ENCODE data around the gene KCNN2. TPM values are rescaled to one million over a fixed set of nuclear protein-coding genes. Genes with fewer than 3 reads are reported as not detected.
"Not testable (repeated sequence)": the region's sequence is repeated elsewhere in the genome, so short reads cannot be mapped to it uniquely, and the experiment has no call there.

Gene KCNN2
- total RNA-seq, 1 donor from 2014 or later, result not detected

GRCh38 chr5:114430532-114430931 is 68.7 kb downstream of the KCNN2 start:
- TF ChIP-seq, protein P1, sequence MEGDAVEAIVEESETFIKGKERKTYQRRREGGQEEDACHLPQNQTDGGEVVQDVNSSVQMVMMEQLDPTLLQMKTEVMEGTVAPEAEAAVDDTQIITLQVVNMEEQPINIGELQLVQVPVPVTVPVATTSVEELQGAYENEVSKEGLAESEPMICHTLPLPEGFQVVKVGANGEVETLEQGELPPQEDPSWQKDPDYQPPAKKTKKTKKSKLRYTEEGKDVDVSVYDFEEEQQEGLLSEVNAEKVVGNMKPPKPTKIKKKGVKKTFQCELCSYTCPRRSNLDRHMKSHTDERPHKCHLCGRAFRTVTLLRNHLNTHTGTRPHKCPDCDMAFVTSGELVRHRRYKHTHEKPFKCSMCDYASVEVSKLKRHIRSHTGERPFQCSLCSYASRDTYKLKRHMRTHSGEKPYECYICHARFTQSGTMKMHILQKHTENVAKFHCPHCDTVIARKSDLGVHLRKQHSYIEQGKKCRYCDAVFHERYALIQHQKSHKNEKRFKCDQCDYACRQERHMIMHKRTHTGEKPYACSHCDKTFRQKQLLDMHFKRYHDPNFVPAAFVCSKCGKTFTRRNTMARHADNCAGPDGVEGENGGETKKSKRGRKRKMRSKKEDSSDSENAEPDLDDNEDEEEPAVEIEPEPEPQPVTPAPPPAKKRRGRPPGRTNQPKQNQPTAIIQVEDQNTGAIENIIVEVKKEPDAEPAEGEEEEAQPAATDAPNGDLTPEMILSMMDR (IDR thresholded peaks at IDR 0.05; ENCODE audit: insufficient read depth, low read length, severe bottlenecking), result no peak
- DNase-seq (ENCODE audit: low read depth) (no peak), FAIRE-seq (no peak)
- no peak overlapping the region for H3K4me3 ChIP-seq (ENCODE audit: low read depth, low read length)
- no peaks in the 10 kb centered on the region for H3K36me3 ChIP-seq (ENCODE audit: control insufficient read depth, insufficient read depth, low read length)
- H3K27me3 ChIP-seq (ENCODE audit: control insufficient read depth, insufficient read depth, low read length), result no peaks in the 10 kb centered on the region

DNA sequence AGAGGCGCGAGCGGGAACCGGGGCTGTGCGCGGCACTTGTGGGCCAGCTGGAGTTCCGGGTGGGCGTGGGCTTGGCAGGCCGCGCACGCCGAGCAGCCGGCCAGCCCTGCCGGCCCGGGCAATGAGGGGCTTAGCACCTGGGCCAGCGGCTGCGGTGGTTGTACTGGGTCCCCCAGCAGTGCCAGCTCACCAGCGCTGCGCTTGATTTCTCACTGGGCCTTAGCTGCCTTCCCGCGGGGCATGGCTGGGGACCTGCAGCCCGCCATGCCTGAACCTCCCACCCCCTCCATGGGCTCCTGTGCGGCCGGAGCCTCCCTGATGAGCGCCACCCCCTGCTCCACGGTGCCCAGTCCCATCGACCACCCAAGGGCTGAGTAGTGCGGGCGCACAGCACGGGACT is 70.8 kb downstream of the KCNN2 start:
- H3K4me3 ChIP-seq (ENCODE audit: low read depth, low read length); H3K27me3 ChIP-seq (ENCODE audit: control insufficient read depth, insufficient read depth, low read length); FAIRE-seq; DNase-seq (ENCODE audit: low read depth); H3K36me3 ChIP-seq (ENCODE audit: control insufficient read depth, insufficient read depth, low read length): not testable (repeated sequence)

- H3K36me3 ChIP-seq (ENCODE audit: control insufficient read depth, insufficient read depth, low read length), result no peaks in the 10 kb centered on the region
- TF ChIP-seq, protein P1 (IDR thresholded peaks at IDR 0.05; ENCODE audit: insufficient read depth, low read length, severe bottlenecking), result no peak
- DNase-seq (ENCODE audit: low read depth) (peak; percentile 27), FAIRE-seq (no peak)
- no peaks in the 10 kb centered on the region for H3K27me3 ChIP-seq (ENCODE audit: control insufficient read depth, insufficient read depth, low read length)
- H3K4me3 ChIP-seq (ENCODE audit: low read depth, low read length), result no peak overlapping the region
Observed at GRCh38 chr5:114434396-114435219, 72.7 kb downstream of the KCNN2 start.

GRCh38 chr5:114435220-114435481 is 73.3 kb downstream of the KCNN2 start:
- H3K36me3 ChIP-seq (ENCODE audit: control insufficient read depth, insufficient read depth, low read length), result no peaks in the 10 kb centered on the region
- no peaks in the 10 kb centered on the region for H3K27me3 ChIP-seq (ENCODE audit: control insufficient read depth, insufficient read depth, low read length)
- no peak overlapping the region for H3K4me3 ChIP-seq (ENCODE audit: low read depth, low read length)
- TF ChIP-seq, protein P1 (IDR thresholded peaks at IDR 0.05; ENCODE audit: insufficient read depth, low read length, severe bottlenecking), result no peak
- FAIRE-seq (no peak), DNase-seq (ENCODE audit: low read depth) (no peak)

DNA sequence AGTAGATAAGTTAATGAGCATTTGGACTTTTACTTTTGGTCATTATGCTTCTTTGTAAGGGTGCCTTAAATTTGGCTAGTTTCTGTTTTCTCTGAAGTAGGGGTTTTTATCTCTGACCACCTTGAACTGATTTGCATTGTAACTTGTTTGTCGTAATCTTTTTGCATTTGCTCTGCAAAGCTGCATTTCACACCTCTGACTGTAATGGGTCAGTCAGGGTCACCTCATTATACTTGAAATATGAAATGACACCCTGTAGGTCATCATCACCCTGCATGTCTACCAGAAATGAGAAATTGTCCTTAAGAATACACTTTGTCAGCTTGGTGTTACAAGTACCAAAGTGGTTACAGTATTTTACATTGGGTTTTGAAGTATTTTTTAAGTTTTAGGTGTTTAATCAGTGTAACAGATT is 74.0 kb downstream of the KCNN2 start:
- TF ChIP-seq, protein P1 (IDR thresholded peaks at IDR 0.05; ENCODE audit: insufficient read depth, low read length, severe bottlenecking), result no peak
- DNase-seq (ENCODE audit: low read depth) (no peak), FAIRE-seq (no peak)
- H3K36me3 ChIP-seq (ENCODE audit: control insufficient read depth, insufficient read depth, low read length), result no peaks in the 10 kb centered on the region
- no peak overlapping the region for H3K4me3 ChIP-seq (ENCODE audit: low read depth, low read length)
- H3K27me3 ChIP-seq (ENCODE audit: control insufficient read depth, insufficient read depth, low read length), result no peaks in the 10 kb centered on the region

- DNase-seq (ENCODE audit: low read depth) (no peak), FAIRE-seq (no peak)
- H3K4me3 ChIP-seq (ENCODE audit: low read depth, low read length), result no peak overlapping the region
- TF ChIP-seq, protein P1 (IDR thresholded peaks at IDR 0.05; ENCODE audit: insufficient read depth, low read length, severe bottlenecking), result no peak
- no peaks in the 10 kb centered on the region for H3K27me3 ChIP-seq (ENCODE audit: control insufficient read depth, insufficient read depth, low read length)
- H3K36me3 ChIP-seq (ENCODE audit: control insufficient read depth, insufficient read depth, low read length), result no peaks in the 10 kb centered on the region
Observed at GRCh38 chr5:114437936-114438335, 76.1 kb downstream of the KCNN2 start.
